ENCODE measurements around the gene HOXB7.

HOXB7 gene

DNA sequence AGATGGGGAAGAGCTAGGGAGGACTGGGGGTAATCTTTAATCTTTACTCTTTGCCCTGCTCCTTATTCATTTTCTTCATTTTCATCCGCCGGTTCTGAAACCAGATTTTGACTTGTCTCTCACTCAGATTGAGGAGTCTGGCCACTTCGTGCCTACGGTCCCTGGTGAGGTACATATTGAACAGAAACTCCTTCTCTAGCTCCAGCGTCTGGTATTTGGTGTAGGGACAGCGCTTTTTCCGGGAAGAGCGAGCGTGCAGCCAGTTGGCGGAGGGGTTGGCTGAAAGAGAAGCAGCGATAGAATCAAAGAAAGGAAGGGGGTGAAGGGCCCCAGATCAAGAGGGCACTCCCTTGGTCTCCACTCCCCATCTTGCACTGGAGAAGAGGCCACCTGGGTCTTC lies 12.0 kb upstream of the HOXB7 start:
- DNase-seq = no peak

- DNase-seq = no peak
Measured at GRCh38 chr17:48621410-48622392, 10.9 kb upstream of the HOXB7 start.

DNA sequence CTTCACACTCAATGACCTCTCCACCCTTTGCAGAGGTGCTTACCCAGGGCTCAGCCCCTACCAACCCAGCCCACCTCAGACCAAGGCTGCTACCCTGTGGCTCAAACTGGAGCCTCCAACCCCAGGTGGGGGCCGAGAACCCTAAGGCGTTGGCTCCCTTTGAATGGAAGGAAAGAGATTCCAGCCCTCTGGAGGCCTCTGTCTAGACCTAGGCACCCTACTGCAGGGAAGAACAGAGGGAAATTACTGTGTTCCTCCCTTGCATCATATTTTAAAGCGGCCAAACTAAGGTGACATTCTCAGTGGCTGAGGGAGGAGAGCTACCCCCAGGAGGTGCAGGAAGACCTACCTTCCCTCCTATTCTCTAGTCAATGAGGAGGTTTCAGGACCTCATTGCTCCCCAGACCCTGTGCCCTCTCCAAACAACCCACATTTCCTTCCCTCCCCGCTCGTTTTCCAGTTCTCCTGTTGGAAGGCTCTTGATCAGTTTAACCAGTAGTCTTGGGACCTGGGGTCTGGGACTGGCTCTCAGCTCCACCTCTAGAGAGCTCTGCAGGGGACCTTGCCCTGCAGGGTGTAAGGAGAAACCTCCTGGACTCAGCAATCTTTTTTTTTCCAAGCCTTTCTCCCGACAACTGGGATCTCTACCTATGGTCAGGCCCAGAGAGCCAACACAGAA lies 9.8 kb upstream of the HOXB7 start:
- DNase-seq = no peak

DNA sequence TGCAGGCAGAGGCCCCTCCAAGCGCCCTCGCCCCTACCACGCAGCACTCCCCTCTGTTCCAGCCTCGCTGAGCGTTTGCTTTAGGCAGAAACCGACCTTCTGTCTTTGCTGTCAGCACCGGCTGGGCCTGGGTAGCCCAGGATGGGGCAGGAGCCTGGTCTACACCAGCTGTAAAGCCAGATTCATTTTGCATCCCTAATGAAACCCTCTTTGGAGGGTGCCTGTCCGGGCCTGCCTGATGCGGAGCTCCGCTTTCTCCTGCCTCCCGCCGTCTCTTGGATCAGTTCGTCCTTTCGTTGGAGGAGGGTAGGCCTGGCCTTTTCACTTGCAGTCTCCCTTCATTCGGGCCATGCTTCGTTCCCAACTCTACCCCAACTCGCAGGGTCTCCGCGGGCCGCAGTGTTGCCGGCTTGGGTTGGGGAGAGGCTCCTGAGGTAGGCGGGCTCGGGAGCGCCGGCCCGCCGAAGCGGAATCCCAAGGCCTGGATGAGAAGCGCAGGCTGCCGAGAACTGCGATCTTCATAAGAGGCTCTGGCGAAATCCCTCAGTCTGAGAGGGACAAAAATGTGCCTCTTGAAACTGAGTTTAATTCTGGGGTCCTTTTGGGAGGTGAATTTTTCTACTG lies 9.1 kb upstream of the HOXB7 start:
- DNase-seq = no peak

GRCh38 chr17:48618256-48618896 lies 7.6 kb upstream of the HOXB7 start:
- DNase-seq = peak; percentile 74

DNA sequence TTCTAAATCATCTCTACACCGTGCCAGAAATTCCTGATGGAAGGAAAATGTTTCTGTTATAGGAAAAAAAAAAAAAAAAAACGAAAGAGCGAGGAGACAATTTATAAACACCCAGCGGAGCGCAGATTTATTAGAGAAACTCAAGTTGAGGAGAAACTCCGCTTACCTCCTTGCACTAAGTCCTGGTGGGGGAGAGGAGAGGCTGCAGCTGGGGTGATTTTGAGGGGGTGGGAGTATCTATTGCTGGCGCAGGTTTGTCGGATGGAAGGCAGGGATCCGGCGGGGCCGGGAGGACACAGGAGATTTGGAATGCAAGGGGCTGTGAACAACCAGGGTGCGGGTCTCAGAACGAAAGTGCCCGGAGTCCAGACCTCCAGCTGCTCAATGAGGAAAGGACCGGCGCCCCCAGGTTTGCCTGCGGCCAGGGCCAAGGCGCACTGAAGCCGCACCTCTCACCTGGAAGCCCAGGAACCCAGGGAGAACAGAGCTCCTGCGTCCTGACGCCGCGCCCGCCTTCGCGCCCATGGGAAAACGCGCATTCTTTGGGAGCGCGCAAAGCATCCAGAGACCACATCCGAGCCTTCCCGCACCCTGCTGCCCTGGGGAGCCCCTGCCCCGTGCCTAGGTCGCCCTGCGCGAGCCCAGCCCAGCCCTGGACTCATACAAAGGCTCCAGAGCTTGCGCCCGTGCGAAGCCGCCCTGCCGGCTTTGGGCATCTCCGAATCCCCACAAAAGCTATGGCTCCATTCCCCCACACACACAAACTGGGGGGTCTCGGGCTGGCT lies 6.8 kb upstream of the HOXB7 start:
- DNase-seq = no peak

DNA sequence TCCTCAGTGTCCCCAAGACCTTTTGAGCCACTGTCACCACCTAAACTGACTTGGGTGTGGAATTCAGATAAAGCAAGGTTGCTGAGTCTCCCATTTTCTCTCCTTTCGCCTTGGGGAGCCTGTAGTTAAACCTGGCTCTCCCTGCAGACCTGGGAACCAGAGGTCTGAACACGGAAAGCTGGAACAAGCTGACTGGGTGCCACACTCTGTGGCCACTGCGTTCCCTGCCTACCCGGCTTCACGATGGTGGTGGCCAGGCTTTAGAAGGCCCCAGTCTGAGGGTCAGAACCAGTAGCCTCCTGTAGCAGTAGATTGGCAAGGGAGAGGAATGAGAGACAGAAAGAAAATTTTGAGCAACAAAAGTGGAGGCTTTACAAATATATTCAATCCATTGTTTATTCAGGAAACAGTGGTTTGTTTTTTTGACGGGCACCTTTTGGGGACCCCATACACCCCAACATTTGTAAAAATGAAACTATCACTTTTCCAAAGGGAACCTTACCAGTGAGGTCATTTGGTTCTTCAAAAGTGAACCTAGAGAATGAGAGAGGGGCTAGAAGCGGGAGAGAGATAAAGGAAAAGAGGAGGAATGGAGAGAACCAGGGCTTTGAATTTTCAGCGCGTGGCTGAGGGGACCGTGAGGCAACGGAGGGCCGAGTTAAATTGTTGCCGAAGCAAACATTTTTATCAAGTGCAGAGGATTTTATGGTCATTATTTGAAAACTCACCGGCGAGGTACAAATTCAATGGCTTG lies 6.1 kb upstream of the HOXB7 start:
- DNase-seq = no peak

DNA sequence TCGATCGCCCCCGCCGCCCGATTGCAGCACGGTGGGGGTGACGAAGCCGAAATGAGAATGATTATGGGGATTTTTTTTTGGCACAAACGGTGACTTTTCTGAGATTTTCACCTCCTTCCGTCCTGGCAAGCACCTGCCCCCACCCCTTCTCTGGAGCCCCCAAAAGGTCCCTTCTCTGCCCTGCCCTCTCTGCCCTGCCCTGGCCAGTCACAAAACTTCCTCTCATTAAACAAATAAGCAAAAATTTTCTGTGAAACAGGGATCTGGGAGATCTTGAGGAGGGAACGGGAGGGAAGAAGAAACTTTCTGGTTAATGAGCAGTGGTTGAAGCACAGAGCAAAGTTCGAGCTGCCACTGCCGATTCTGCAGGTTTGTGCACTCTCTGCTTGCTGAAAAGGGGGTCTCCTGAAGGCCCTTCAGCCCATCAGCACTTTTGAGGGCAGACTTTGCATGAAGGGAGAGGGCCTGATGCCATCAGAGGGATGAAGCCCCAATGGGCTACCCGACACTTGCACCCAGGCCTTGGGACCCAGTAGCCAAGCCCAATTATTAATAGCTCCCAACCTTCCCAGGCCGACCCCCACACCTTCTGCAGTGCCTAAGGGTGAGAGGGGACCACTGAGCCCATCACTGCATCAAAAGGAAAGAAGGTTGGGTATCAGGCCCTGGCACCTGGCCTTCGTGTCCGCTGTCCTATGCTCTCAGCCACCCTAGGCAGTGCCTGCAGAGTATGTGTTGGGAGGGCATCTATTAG lies 5.3 kb upstream of the HOXB7 start:
- DNase-seq = no peak

GRCh38 chr17:48615047-48615962 lies 4.5 kb upstream of the HOXB7 start, which contains the start of gene HOXB8:
TSS of gene HOXB8 (minus strand) at chr17:48615292. CDS start at chr17:48614704, 588 bp downstream.
- no peak for DNase-seq

GRCh38 chr17:48613862-48614694 lies 3.3 kb upstream of the HOXB7 start:
- DNase-seq = no peak

- peak; percentile 26 for DNase-seq
Measured at GRCh38 chr17:48612854-48613691, 2.3 kb upstream of the HOXB7 start.

DNA sequence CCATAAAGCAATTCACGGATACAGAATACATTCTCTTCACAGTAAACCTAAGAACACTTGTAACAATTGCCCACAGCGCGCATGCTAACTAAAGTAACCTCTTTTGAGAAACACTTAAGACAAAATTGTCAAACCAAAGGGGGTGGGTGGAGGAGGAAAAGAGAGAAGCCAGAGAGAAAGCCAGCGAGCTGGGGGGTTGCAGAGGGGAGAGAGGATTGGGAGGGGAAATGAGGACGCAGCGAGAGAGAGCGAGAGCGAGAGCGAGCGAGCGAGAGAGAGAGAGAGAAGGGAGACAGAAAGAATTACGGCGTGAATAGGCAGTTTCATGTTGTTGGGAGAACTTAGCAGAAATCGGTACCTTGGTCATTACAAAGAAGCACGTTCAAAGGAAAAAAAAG lies 1.6 kb upstream of the HOXB7 start:
- no peak for DNase-seq

DNA sequence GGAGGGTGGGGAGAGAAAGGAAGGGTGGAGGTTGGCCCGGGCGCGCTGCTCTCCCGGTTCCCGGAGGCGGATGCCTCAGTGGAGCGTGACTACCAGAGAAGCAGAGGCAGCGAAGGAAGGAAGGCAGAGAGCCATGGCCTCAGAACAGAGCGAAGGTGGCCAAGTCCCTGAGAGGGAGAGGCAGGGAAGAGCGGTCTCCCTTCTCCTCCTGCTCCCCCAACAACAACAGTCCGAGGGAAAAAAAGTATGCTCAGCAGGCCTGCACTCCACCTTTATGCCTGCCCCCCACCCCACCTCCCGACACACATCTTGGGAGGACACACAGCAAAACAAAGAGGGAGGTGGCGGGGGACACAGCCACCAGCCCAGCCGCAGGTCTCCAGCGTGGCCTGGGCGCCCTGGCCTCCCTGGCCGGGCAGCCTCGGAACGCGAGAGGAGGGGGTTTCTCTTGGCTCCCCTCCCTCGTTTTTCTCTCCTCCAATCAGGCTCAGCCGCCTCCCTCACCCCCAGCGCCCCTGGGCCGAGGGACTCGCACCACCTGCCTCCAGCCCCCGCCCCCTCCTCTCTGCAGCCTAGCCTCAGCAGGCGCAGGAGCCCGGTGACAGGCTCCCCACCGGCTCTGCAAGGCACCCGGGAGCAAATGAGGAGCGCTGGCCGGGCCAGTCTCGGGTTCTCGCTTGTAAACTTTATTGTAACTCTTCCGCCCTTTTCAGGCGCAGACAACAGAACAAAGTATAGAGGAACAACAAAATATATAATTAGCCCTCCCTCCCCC lies 1.1 kb upstream of the HOXB7 start:
- no peak for DNase-seq

DNA sequence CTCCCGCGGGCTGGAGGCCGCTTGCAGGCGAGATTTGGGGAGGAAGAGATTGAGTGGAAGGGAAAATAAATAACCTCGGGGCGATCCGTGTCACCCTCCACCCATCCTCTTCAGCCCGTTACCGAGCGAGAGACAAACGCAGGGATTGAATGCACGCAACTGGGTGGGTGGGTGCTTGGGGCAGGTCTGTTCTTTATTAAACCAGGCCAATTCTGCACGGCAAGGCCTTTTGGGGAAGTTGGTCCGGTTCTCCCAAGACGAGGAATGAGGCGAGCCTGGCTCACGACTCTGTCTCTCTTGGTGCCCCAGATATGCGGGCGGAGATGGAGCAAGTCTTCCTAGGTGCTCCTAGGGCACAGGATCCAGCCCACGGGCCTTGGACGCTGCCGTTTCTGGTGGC lies 396 bp upstream of the HOXB7 start:
- DNase-seq = no peak

GRCh38 chr17:48609759-48610281 lies 997 bp downstream of the HOXB7 start:
- no peak for DNase-seq

- DNase-seq = no peak
Measured at GRCh38 chr17:48609033-48609432, 1.8 kb downstream of the HOXB7 start.

DNA sequence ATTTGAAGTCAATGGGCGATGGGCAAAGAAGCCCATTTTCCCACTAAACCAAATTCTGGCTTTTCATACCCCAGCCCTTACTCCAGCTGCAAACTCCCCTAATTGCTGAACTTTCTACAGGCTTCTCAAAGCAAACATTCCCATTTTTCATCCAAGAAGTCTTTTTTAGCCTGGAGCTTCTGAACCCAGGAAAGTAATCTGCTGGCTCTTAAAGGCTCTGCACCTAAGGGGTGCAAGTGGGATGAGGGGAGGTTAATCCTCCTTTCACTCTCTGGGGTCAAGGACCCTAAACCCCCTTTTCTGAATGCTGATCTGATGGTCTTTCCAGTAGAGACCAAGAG lies 2.4 kb downstream of the HOXB7 start:
- DNase-seq = no peak

Measured in CD4-positive, alpha-beta T cell treated with Interferon gamma for 1 hour (primary cell).